OCI-LY7 (cell line): Measurements from ENCODE around the gene PANK4. TPM values are rescaled to one million over a fixed set of nuclear protein-coding genes. Genes with fewer than 3 reads are reported as not detected.

Source experiments
- BruUV-seq: library from RNA; stranded (reverse); fragments of 400-500 nt; replicated peaks from 2 replicates; lab custom pipeline; 2021; lab: Mats Ljungman, UMichigan
- CTCF ChIA-PET: fragments of 300-600 bp; sonication (Branson Sonifier 250); formaldehyde crosslinking; loops from one replicate; lab custom pipeline; 2022; ENCODE audit warnings: antibody characterized with exemption; ENCODE audit not compliant: unreplicated experiment; lab: Charles Lee
- POLR2A ChIA-PET: fragments of 300-600 bp; sonication (Branson Sonifier 250); formaldehyde crosslinking; loops from one replicate; lab custom pipeline; 2022; ENCODE audit warnings: antibody characterized with exemption; lab: Charles Lee
- DNase-seq: peaks from one replicate; pipeline ENCODE4 v3.0.0-alpha.2; 2015; ENCODE audit warnings: low spot score
- H2AFZ ChIP-seq: fragments of 200-600 bp; sonication (generic), shearing (Covaris generic); 2 replicates; pipeline ENCODE4 v1.6.1; 2014; ENCODE audit warnings: mild to moderate bottlenecking, antibody characterized with exemption, low read length, moderate library complexity
- H3K27ac ChIP-seq: fragments of 200-600 bp; sonication (generic); 2 replicates; pipeline ENCODE4 v1.5.1; 2014; ENCODE audit warnings: mixed run types, low read depth, mild to moderate bottlenecking, moderate library complexity, low read length, inconsistent platforms; ENCODE audit not compliant: poor library complexity, severe bottlenecking
- H3K36me3 ChIP-seq: fragments of 200-600 bp; sonication (generic); 2 replicates; pipeline ENCODE4 v1.6.1; 2014; ENCODE audit warnings: mild to moderate bottlenecking, antibody characterized with exemption, low read length, moderate library complexity, mixed read lengths; ENCODE audit not compliant: insufficient read depth
- H3K4me1 ChIP-seq: fragments of 200-600 bp; sonication (generic); 2 replicates; pipeline ENCODE4 v1.5.1; 2014; ENCODE audit warnings: mild to moderate bottlenecking, low read length; ENCODE audit not compliant: insufficient read depth, poor library complexity, severe bottlenecking
- H3K4me2 ChIP-seq: fragments of 200-600 bp; sonication (generic); 2 replicates; pipeline ENCODE4 v1.6.1; 2014; ENCODE audit warnings: mild to moderate bottlenecking, low read length
- H3K4me3 ChIP-seq: fragments of 200-600 bp; sonication (generic); 2 replicates; pipeline ENCODE4 v1.5.1; 2014; ENCODE audit warnings: mild to moderate bottlenecking, low read depth, low read length; ENCODE audit not compliant: poor library complexity, severe bottlenecking
- H3K79me2 ChIP-seq: fragments of 200-600 bp; sonication (generic); 2 replicates; pipeline ENCODE4 v1.6.1; 2016; ENCODE audit warnings: low read depth, mild to moderate bottlenecking, low read length, moderate library complexity, mixed read lengths; ENCODE audit not compliant: insufficient read depth
- H3K9me2 ChIP-seq: fragments of 200-600 bp; sonication (generic); 2 replicates; pipeline ENCODE4 v1.6.1; 2016; ENCODE audit warnings: mild to moderate bottlenecking, low read length, mixed read lengths; ENCODE audit not compliant: insufficient read depth
- H3K9me3 ChIP-seq: fragments of 200-600 bp; sonication (generic); 2 replicates; pipeline ENCODE4 v1.6.1; 2014; ENCODE audit warnings: mild to moderate bottlenecking, mixed run types, low read length, mixed read lengths
- H4K20me1 ChIP-seq: fragments of 200-600 bp; sonication (generic); 2 replicates; pipeline ENCODE4 v1.6.1; 2014; ENCODE audit warnings: mild to moderate bottlenecking, antibody characterized with exemption, low read length, moderate library complexity, mixed read lengths; ENCODE audit not compliant: insufficient read depth
- EZH2phosphoT487 ChIP-seq: fragments of 200-600 bp; sonication (generic); IDR thresholded peaks from 2 replicates; pipeline ENCODE4 v1.6.1; 2018; ENCODE audit warnings: low read depth, borderline replicate concordance, mild to moderate bottlenecking, mixed run types, antibody characterized with exemption, low read length, moderate library complexity, mixed read lengths
- intact Hi-C: fragments of 100-400 bp; cut with micrococcal nuclease; formaldehyde crosslinking; loops from one replicate; pipeline ENCODE4 v1.10.0; 2022; ENCODE audit not compliant: unreplicated experiment
- total RNA-seq, 2 experiments: library from RNA; depleted of rRNA in 1 of 2; stranded (reverse); fragments of >200 nt in 1 of 2; shearing (Covaris generic) in 1 of 2; gene quantifications; 2 replicates each; pipeline ENCODE4 v1.2.3, GENCODE V29; 2014 to 2022
- TF ChIP-seq, protein P1 (sequence below): fragments of 200-600 bp; sonication (generic); conservative IDR thresholded peaks from 2 replicates; pipeline ENCODE4 v1.5.1; 2014; ENCODE audit warnings: mild to moderate bottlenecking, antibody characterized with exemption, low read length, moderate library complexity, mixed read lengths

Gene PANK4
- total RNA-seq, 2 experiments from 2014 or later: 49.1 to 55.9 TPM

GRCh38 chr1:2535455-2535854 is 9.1 kb upstream of the PANK4 start:
- TF ChIP-seq, protein P1, sequence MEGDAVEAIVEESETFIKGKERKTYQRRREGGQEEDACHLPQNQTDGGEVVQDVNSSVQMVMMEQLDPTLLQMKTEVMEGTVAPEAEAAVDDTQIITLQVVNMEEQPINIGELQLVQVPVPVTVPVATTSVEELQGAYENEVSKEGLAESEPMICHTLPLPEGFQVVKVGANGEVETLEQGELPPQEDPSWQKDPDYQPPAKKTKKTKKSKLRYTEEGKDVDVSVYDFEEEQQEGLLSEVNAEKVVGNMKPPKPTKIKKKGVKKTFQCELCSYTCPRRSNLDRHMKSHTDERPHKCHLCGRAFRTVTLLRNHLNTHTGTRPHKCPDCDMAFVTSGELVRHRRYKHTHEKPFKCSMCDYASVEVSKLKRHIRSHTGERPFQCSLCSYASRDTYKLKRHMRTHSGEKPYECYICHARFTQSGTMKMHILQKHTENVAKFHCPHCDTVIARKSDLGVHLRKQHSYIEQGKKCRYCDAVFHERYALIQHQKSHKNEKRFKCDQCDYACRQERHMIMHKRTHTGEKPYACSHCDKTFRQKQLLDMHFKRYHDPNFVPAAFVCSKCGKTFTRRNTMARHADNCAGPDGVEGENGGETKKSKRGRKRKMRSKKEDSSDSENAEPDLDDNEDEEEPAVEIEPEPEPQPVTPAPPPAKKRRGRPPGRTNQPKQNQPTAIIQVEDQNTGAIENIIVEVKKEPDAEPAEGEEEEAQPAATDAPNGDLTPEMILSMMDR: no peak
- TF ChIP-seq EZH2phosphoT487: no peak
- Histone ChIP-seq H3K79me2 (no peaks in the 10 kb centered on the region), H3K9me2 (no peaks in the 10 kb centered on the region), H3K27ac (no peak overlapping the region), H3K4me2 (no peak overlapping the region), H2AFZ (no peak overlapping the region), H3K36me3 (no peaks in the 10 kb centered on the region), H3K4me1 (no peaks in the 10 kb centered on the region), H3K4me3 (no peak overlapping the region), H4K20me1 (no peaks in the 10 kb centered on the region), H3K9me3 (no peaks in the 10 kb centered on the region)
- no peak for DNase-seq
- POLR2A ChIA-PET: no interaction called here
- intact Hi-C loops: no loop called here
- BruUV-seq: no TSS peak
- CTCF ChIA-PET: no interaction called here

- ChIA-PET POLR2A (no interaction called here), CTCF (no interaction called here)
- BruUV-seq: no TSS peak
- no peak for TF ChIP-seq EZH2phosphoT487
- TF ChIP-seq, protein P1: no peak
- H3K4me2 ChIP-seq: no peak overlapping the region
- no peaks in the 10 kb centered on the region for H3K4me1 ChIP-seq
- H3K79me2 ChIP-seq: no peaks in the 10 kb centered on the region
- no peaks in the 10 kb centered on the region for H3K9me2 ChIP-seq
- H3K4me3 ChIP-seq: no peak overlapping the region
- intact Hi-C loops: no loop called here
- no peaks in the 10 kb centered on the region for H3K36me3 ChIP-seq
- H3K9me3 ChIP-seq: no peaks in the 10 kb centered on the region
- DNase-seq: peak; percentile 15
- no peaks in the 10 kb centered on the region for H4K20me1 ChIP-seq
- H2AFZ ChIP-seq: no peak overlapping the region
- H3K27ac ChIP-seq: no peak overlapping the region
Observed at GRCh38 chr1:2534687-2535441, 8.5 kb upstream of the PANK4 start.

DNA sequence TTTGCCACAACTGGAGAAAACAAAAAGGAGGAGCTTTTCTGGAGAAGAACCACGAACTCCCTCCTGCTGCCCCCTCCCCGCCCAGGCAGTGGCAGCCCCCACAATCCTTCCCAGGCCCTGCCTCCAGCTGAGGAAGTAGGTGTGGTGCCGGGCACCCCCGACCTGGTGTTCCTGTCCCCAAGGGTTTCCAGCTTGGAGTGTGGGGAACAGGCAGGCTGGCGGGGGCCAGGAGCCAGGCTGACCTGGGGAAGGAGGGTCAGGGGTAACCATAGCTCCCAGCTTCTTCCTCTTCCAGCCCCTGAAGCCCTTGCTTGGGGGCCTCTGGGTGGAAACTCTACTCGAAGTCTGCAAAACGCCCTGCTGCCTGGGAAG is 7.9 kb upstream of the PANK4 start:
- TF ChIP-seq, protein P1: no peak
- H3K4me1 ChIP-seq: no peaks in the 10 kb centered on the region
- no peak overlapping the region for H3K4me2 ChIP-seq
- no TSS peak for BruUV-seq
- POLR2A ChIA-PET: no interaction called here
- no peak for DNase-seq
- H3K9me2 ChIP-seq: no peaks in the 10 kb centered on the region
- no peaks in the 10 kb centered on the region for H3K9me3 ChIP-seq
- no peaks in the 10 kb centered on the region for H4K20me1 ChIP-seq
- no peak overlapping the region for H3K27ac ChIP-seq
- no peaks in the 10 kb centered on the region for H3K36me3 ChIP-seq
- H3K4me3 ChIP-seq: no peak overlapping the region
- CTCF ChIA-PET: no interaction called here
- no peak overlapping the region for H2AFZ ChIP-seq
- H3K79me2 ChIP-seq: no peaks in the 10 kb centered on the region
- intact Hi-C loops: no loop called here
